HCT116 (cell line): ENCODE results near the gene LDLRAD4. TPM values are rescaled to one million over a fixed set of nuclear protein-coding genes. Genes with fewer than 3 reads are reported as not detected.

Experiments
- ATAC-seq: fragments of 200-7000 bp; cut with Tn5 transposase; 2 replicates; pipeline ENCODE4 v1.9.1; 2020; ENCODE audit warnings: mild to moderate bottlenecking, moderate library complexity
- BruUV-seq: library from RNA; stranded (reverse); fragments of 400-500 nt; replicated peaks from 2 replicates; lab custom pipeline; 2021; lab: Mats Ljungman, UMichigan
- CTCF ChIA-PET: fragments of 300-600 bp; sonication (Branson Sonifier 250); formaldehyde crosslinking; loops from one replicate; lab custom pipeline; 2021; ENCODE audit warnings: antibody characterized with exemption; lab: Charles Lee
- POLR2A ChIA-PET: fragments of 300-600, 350-600 bp; sonication (Branson Sonifier 250); formaldehyde crosslinking; loops from one replicate; lab custom pipeline; 2021; ENCODE audit warnings: antibody characterized with exemption; lab: Charles Lee
- RAD21 ChIA-PET, 2 experiments: fragments of 300-600 bp; sonication (Branson Sonifier 250); formaldehyde crosslinking; loops; one replicate each; lab custom pipeline; 2023; ENCODE audit warnings: low total read pairs in 2 of 2; ENCODE audit not compliant: uncharacterized antibody in 2 of 2, unreplicated experiment in 2 of 2, low non-redundant PET in 1 of 2; lab: Charles Lee
- DNase-seq: peaks from one replicate; pipeline ENCODE4 v3.0.0-alpha.2; 2010; ENCODE audit warnings: low read depth, low spot score
- H2AFZ ChIP-seq: fragments of 200-600 bp; shearing (Covaris generic), sonication (generic); 2 replicates; pipeline ENCODE4 v1.6.1; 2017; ENCODE audit warnings: low read depth, mixed run types, mixed read lengths, antibody characterized with exemption, low read length; ENCODE audit not compliant: poor library complexity, severe bottlenecking
- H3K27ac ChIP-seq: 2 replicates; pipeline ENCODE4 v1.5.1; 2012; ENCODE audit warnings: low read depth, low read length
- H3K27me3 ChIP-seq: fragments of 200-600 bp; sonication (generic); 2 replicates; pipeline ENCODE4 v1.6.1; 2016; ENCODE audit warnings: mixed run types, low read length, mixed read lengths; ENCODE audit not compliant: insufficient read depth
- H3K36me3 ChIP-seq, 2 experiments: fragments of 200-500 bp in 1 of 2; fragments of 200-600 bp in 1 of 2; sonication (Bioruptor generic) in 1 of 2; sonication (generic) in 1 of 2; 2 replicates each; pipeline versions ENCODE4 v1.5.1 to v1.6.1; 2014 to 2016; ENCODE audit warnings: low read length in 2 of 2, inconsistent platforms in 1 of 2, mixed read lengths in 1 of 2, mixed run types in 1 of 2; ENCODE audit not compliant: insufficient read depth in 2 of 2, control insufficient read depth in 1 of 2
- H3K4me1 ChIP-seq, 2 experiments: fragments of 200-600 bp in 1 of 2; sonication (generic) in 1 of 2; 2 replicates each; pipeline versions ENCODE4 v1.5.1 to v1.6.1; 2012 to 2017; ENCODE audit warnings: low read length in 2 of 2, inconsistent platforms in 1 of 2, mild to moderate bottlenecking in 1 of 2, mixed read lengths in 1 of 2, mixed run types in 1 of 2, moderate library complexity in 1 of 2; ENCODE audit not compliant: insufficient read depth in 2 of 2, control insufficient read depth in 1 of 2
- H3K4me2 ChIP-seq: fragments of 200-600 bp; sonication (generic); 2 replicates; pipeline ENCODE4 v1.6.1; 2017; ENCODE audit warnings: mixed run types, low read length, mixed read lengths
- H3K4me3 ChIP-seq, 2 experiments: fragments of 200-600 bp in 1 of 2; sonication (generic) in 1 of 2; replicated peaks in 1 of 2; 2 replicates each; pipeline ENCODE4 v1.5.1; 2011 to 2016; ENCODE audit warnings: low read length in 2 of 2, control low read depth in 1 of 2, low read depth in 1 of 2, mild to moderate bottlenecking in 1 of 2, mixed read lengths in 1 of 2, mixed run types in 1 of 2
- H3K79me2 ChIP-seq: fragments of 200-600 bp; sonication (generic); 2 replicates; pipeline ENCODE4 v1.6.1; 2017; ENCODE audit warnings: mild to moderate bottlenecking, mixed run types, low read length, moderate library complexity, mixed read lengths; ENCODE audit not compliant: insufficient read depth
- H3K9ac ChIP-seq: fragments of 200-600 bp; sonication (generic); 2 replicates; pipeline ENCODE4 v1.6.1; 2016; ENCODE audit warnings: low read length, mixed read lengths
- H3K9me2 ChIP-seq: fragments of 200-600 bp; sonication (generic), shearing (Covaris generic); 2 replicates; pipeline ENCODE4 v1.6.1; 2017; ENCODE audit warnings: mixed run types, mild to moderate bottlenecking, moderate library complexity; ENCODE audit not compliant: insufficient read depth
- H3K9me3 ChIP-seq, 2 experiments: fragments of 200-500 bp in 1 of 2; fragments of 200-600 bp in 1 of 2; sonication (Bioruptor generic) in 1 of 2; sonication (generic) in 1 of 2; 2 replicates each; pipeline ENCODE4 v1.6.1; 2014 to 2017; ENCODE audit warnings: low read length in 2 of 2, mixed read lengths in 2 of 2, inconsistent platforms in 1 of 2, low read depth in 1 of 2, mild to moderate bottlenecking in 1 of 2, mixed run types in 1 of 2, moderate library complexity in 1 of 2; ENCODE audit not compliant: control insufficient read depth in 1 of 2, insufficient read depth in 1 of 2
- H4K20me1 ChIP-seq: fragments of 200-600 bp; sonication (generic), shearing (Covaris generic); 2 replicates; pipeline ENCODE4 v1.6.1; 2017; ENCODE audit warnings: mixed run types, mild to moderate bottlenecking, moderate library complexity; ENCODE audit not compliant: insufficient read depth
- ATF3 ChIP-seq: IDR thresholded peaks from 2 replicates; pipeline ENCODE4 v1.6.1; 2012
- CBX3 ChIP-seq: IDR thresholded peaks from 2 replicates; pipeline ENCODE4 v1.6.1; 2012; ENCODE audit warnings: low read depth
- ELF1 ChIP-seq: IDR thresholded peaks from 2 replicates; pipeline ENCODE4 v1.6.1; 2012; ENCODE audit warnings: low read depth, borderline replicate concordance
- EZH2 ChIP-seq: fragments of 200-600 bp; sonication (generic); IDR thresholded peaks from 2 replicates; pipeline ENCODE4 v1.6.1; 2017; ENCODE audit warnings: antibody characterized with exemption, mixed run types
- EZH2phosphoT487 ChIP-seq: fragments of 200-600 bp; IDR thresholded peaks from 2 replicates; pipeline ENCODE4 v1.6.1; 2018; ENCODE audit warnings: antibody characterized with exemption, borderline replicate concordance
- JUND ChIP-seq: IDR thresholded peaks from 2 replicates; pipeline ENCODE4 v1.6.1; 2012
- POLR2A ChIP-seq: IDR thresholded peaks from 2 replicates; pipeline ENCODE4 v1.7.0; 2011; ENCODE audit warnings: borderline replicate concordance; ENCODE audit not compliant: insufficient read depth, insufficient read length; ENCODE audit errors: extremely low read depth
- RAD21 ChIP-seq: IDR thresholded peaks from 2 replicates; pipeline ENCODE4 v1.6.1; 2012; ENCODE audit warnings: low read depth, mild to moderate bottlenecking
- SIN3A ChIP-seq: IDR thresholded peaks from 2 replicates; pipeline ENCODE4 v1.6.1; 2012; ENCODE audit warnings: low read depth
- SP1 ChIP-seq: IDR thresholded peaks from 2 replicates; pipeline ENCODE4 v1.6.1; 2012; ENCODE audit warnings: low read depth
- YY1 ChIP-seq: IDR thresholded peaks from 2 replicates; pipeline ENCODE4 v1.6.1; 2011; ENCODE audit warnings: low read length, low read depth, moderate library complexity, mild to moderate bottlenecking; ENCODE audit not compliant: insufficient replicate concordance; ENCODE audit errors: extremely low read depth
- ZFX ChIP-seq: fragments of 450-650 bp; IDR thresholded peaks from 2 replicates; pipeline ENCODE4 v1.6.1; 2017
- ZNF274 ChIP-seq: fragments of 200-500 bp; sonication (Bioruptor generic); IDR thresholded peaks from 2 replicates; pipeline ENCODE4 v1.6.1; 2014; ENCODE audit warnings: mild to moderate bottlenecking, low read depth, low read length, inconsistent platforms
- intact Hi-C: fragments of 100-400 bp; cut with micrococcal nuclease; formaldehyde crosslinking; loops from 2 replicates; pipeline ENCODE4 v1.10.0; 2022
- total RNA-seq: library from RNA; stranded (reverse); gene quantifications from one replicate; pipeline ENCODE4 v1.2.1, GENCODE V29; 2021; ENCODE audit not compliant: unreplicated experiment
- TF ChIP-seq, protein P1 (sequence below), 3 experiments: fragments of 200-600 bp in 1 of 3; sonication (generic) in 1 of 3; IDR thresholded peaks in 2 of 3; conservative IDR thresholded peaks in 1 of 3; 2 replicates each; pipeline ENCODE4 v1.5.1; 2012 to 2017; ENCODE audit warnings: low read depth in 2 of 3, low read length in 2 of 3, antibody characterized with exemption in 1 of 3, borderline replicate concordance in 1 of 3, control low read depth in 1 of 3, mild to moderate bottlenecking in 1 of 3, mixed read lengths in 1 of 3, mixed run types in 1 of 3, moderate library complexity in 1 of 3; ENCODE audit not compliant: insufficient read depth in 1 of 3
- TF ChIP-seq, protein P2 (sequence below): IDR thresholded peaks from 2 replicates; pipeline ENCODE4 v1.6.1; 2012; ENCODE audit warnings: low read depth

The LDLRAD4 gene
- total RNA-seq, 1 experiment from 2014 or later = 1.2 TPM

- no peak for DNase-seq
- CTCF ChIA-PET = no interaction called here
- no peaks in the 10 kb centered on the region for H3K9me2 ChIP-seq
- no peak overlapping the region for H3K9ac ChIP-seq
- H3K27ac ChIP-seq = no peak overlapping the region
- H3K4me1 ChIP-seq = no peaks in the 10 kb centered on the region
- POLR2A ChIA-PET = no interaction called here
- H3K9me3 ChIP-seq = no peaks in the 10 kb centered on the region
- no peak overlapping the region for H2AFZ ChIP-seq
- H3K27me3 ChIP-seq = no peaks in the 10 kb centered on the region
- intact Hi-C loops = loop anchor here (5.0 to 10.0 kb wide), 2 partner anchors 37 to 60 kb away; no protein-coding TSS in a partner anchor
- ATAC-seq = no peak
- H3K79me2 ChIP-seq = no peaks in the 10 kb centered on the region
- RAD21 ChIA-PET = no interaction called here
- H4K20me1 ChIP-seq = no peaks in the 10 kb centered on the region
- TF ChIP-seq, protein P1, sequence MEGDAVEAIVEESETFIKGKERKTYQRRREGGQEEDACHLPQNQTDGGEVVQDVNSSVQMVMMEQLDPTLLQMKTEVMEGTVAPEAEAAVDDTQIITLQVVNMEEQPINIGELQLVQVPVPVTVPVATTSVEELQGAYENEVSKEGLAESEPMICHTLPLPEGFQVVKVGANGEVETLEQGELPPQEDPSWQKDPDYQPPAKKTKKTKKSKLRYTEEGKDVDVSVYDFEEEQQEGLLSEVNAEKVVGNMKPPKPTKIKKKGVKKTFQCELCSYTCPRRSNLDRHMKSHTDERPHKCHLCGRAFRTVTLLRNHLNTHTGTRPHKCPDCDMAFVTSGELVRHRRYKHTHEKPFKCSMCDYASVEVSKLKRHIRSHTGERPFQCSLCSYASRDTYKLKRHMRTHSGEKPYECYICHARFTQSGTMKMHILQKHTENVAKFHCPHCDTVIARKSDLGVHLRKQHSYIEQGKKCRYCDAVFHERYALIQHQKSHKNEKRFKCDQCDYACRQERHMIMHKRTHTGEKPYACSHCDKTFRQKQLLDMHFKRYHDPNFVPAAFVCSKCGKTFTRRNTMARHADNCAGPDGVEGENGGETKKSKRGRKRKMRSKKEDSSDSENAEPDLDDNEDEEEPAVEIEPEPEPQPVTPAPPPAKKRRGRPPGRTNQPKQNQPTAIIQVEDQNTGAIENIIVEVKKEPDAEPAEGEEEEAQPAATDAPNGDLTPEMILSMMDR (IDR thresholded peaks at IDR 0.05 in 2 of 3, conservative IDR thresholded peaks at IDR 0.05 in 1 of 3; ENCODE audit: borderline replicate concordance in 1 of 3, insufficient read depth in 1 of 3, low read depth in 2 of 3, low read length in 2 of 3) = no peak
- TF ChIP-seq RAD21 (no peak), ZFX (no peak), EZH2phosphoT487 (no peak), SP1 (no peak), ELF1 (no peak), POLR2A (no peak), JUND (no peak), EZH2 (no peak), ZNF274 (no peak), ATF3 (no peak), YY1 (no peak), CBX3 (no peak), SIN3A (no peak)
- TF ChIP-seq, protein P2, sequence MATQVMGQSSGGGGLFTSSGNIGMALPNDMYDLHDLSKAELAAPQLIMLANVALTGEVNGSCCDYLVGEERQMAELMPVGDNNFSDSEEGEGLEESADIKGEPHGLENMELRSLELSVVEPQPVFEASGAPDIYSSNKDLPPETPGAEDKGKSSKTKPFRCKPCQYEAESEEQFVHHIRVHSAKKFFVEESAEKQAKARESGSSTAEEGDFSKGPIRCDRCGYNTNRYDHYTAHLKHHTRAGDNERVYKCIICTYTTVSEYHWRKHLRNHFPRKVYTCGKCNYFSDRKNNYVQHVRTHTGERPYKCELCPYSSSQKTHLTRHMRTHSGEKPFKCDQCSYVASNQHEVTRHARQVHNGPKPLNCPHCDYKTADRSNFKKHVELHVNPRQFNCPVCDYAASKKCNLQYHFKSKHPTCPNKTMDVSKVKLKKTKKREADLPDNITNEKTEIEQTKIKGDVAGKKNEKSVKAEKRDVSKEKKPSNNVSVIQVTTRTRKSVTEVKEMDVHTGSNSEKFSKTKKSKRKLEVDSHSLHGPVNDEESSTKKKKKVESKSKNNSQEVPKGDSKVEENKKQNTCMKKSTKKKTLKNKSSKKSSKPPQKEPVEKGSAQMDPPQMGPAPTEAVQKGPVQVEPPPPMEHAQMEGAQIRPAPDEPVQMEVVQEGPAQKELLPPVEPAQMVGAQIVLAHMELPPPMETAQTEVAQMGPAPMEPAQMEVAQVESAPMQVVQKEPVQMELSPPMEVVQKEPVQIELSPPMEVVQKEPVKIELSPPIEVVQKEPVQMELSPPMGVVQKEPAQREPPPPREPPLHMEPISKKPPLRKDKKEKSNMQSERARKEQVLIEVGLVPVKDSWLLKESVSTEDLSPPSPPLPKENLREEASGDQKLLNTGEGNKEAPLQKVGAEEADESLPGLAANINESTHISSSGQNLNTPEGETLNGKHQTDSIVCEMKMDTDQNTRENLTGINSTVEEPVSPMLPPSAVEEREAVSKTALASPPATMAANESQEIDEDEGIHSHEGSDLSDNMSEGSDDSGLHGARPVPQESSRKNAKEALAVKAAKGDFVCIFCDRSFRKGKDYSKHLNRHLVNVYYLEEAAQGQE = no peak
- no peak overlapping the region for H3K4me3 ChIP-seq
- no TSS peak for BruUV-seq
- no peaks in the 10 kb centered on the region for H3K36me3 ChIP-seq
- H3K4me2 ChIP-seq = no peak overlapping the region
These were observed 135.8 kb downstream of the LDLRAD4 start for GRCh38 chr18:13354402-13354801.
